GM18508 (cell line): ENCODE data around the gene TMBIM4.

Source experiments
- ATAC-seq: cut with Tn5 transposase; IDR thresholded peaks from one replicate; pipeline ENCODE4 v1.9.1; 2021; ENCODE audit warnings: moderate number of reproducible peaks; ENCODE audit not compliant: insufficient read depth, unreplicated experiment

Gene TMBIM4

DNA sequence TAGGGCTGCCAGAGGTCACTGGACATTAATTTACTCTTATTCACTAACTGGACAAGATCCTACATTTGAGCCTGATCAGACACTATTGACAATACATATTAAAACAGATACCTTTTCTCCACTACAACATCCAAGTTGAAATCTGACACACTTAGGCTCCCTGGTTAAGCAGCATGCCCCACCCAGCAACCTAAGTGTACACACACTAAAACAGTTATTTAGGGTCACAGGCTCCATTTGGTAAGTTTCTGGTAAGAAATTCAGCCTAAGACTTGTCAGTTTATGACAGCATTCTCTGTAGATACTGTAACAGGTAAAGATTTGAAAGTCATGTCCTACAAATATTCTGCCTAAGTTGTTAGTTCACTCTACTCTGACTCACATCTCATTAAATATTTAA is 27.0 kb downstream of the TMBIM4 start:
- ATAC-seq, result no peak

- ATAC-seq, result no peak
Measured at GRCh38 chr12:66141299-66141698, 28.5 kb downstream of the TMBIM4 start.

GRCh38 chr12:66140731-66141130 is 29.1 kb downstream of the TMBIM4 start:
- no peak for ATAC-seq

DNA sequence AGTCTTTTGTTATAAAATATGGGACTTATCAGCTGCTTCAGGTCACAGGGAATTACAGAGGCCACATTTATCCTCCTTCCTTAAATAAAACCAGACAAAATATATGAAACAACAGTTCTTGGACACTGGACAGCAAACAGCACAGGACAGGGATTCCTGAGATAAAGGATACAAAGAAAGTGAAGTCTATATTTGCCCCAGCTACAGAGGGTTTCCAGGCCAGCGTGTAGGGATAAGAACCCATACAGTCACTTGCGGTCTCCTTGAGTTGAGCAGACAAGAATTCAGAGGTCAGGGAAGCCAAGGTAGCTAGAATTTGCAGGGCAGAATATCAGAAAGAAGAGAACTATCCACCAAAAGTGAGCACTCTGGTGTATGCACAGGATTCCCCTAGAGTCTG is 30.5 kb downstream of the TMBIM4 start:
- no peak for ATAC-seq

DNA sequence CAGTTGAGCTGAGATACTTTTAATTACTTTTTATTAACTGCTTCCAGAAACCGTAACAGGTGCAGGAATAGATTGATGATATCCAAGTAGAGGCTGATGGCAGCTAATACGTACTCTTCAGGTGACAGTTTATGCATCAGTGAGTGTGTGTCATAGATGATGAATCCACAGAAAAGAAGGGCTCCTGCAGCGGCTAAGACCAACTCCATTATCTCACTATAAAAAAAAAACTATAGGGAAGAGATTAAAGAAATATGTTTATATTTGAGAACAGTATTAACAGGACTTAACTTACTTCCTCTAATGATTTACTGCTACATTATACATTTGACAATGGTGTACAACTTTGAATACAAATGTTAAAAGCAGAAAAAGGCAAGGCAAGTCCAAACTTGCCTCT is 31.9 kb downstream of the TMBIM4 start:
- no peak for ATAC-seq

DNA sequence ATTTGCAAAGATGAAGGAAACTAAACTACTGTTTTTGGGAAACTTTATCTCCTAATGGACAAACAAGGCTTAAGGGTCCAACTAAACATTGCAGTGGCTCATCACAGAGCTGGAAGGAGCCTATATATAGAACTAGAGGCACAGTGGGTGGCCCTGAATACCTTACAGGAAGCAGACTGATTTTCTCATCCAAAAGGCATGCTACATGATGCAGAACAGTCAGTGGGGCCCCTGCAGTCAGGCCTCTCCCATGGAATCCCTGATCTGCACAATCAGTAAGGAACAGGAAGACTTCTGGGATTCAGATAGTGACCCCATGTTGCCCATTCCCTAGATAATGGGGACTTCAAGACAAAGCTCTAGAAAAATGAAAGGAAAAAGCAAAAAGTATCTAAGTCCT is 37.4 kb downstream of the TMBIM4 start:
- no peak for ATAC-seq

GRCh38 chr12:66131067-66131688 is 38.6 kb downstream of the TMBIM4 start:
- ATAC-seq, result no peak

GRCh38 chr12:66130267-66131066 is 39.3 kb downstream of the TMBIM4 start, which contains the start of gene LLPH:
LLPH (minus strand) TSS chr12:66130750; CDS start chr12:66129106, 1,644 bp downstream.
- ATAC-seq, result peak; percentile 90

- no peak for ATAC-seq
Measured at GRCh38 chr12:66129934-66130266, 39.9 kb downstream of the TMBIM4 start.

DNA sequence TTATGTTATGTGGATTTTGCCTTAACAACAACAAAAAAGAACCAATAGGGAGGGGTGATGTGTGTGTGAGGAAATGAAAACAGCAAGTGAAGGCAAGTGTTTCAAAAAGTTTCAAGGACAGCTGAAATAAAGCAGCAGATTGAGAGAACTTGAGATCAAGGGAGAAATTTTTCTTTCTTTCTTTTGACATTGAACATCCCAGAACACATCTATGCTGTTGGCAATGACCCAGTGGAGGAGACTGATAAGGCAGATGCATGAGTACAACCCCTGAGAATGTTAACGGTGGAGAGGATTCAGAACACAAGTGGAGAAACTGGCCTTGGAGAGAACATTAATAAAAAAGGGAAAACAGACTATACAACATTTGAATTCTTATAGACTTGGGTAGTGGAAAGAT is 42.1 kb downstream of the TMBIM4 start:
- no peak for ATAC-seq

DNA sequence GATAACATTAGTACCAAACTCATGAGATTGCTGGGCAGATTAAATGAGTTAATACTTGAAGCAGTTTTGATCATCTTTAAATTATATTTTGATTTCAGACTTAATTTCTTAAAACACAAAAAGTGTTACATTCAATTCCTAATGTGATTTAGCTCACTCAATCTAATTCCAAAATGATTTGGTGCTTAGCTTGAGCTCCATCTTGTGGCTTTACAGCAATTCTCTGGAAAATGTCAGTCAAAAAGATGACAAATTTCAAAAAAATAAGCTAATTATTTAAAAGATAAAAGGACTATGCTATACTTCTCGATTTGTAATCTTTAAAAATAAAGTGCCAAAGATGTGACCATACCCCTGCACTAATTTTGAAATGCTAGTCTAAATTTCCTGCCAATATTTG is 49.3 kb downstream of the TMBIM4 start:
- no peak for ATAC-seq

- ATAC-seq, result no peak
Measured at GRCh38 chr12:66119870-66120241, 49.9 kb downstream of the TMBIM4 start.

- no peak for ATAC-seq
Measured at GRCh38 chr12:66119229-66119869, 50.4 kb downstream of the TMBIM4 start.

GRCh38 chr12:66118240-66118891 is 51.4 kb downstream of the TMBIM4 start:
- ATAC-seq, result peak; percentile 52

DNA sequence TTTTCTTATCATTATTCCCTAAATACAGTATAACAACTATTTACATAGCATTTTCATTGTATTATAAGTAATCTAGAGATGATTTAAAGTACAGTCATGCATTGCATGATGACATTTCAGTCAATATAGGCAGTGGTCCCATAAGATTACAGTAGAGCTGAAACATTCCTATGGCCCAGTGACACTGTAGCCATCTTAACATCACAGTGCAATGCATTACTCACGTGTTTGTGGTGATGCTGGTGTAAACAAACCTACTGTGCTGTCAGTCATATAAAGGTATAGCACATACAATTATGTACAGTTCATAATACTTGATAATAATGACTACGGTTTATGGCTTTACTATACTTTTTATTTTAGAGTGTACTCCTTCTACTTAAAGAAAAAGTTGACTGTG is 52.6 kb downstream of the TMBIM4 start:
- no peak for ATAC-seq

- no peak for ATAC-seq
Measured at GRCh38 chr12:66115071-66115600, 54.7 kb downstream of the TMBIM4 start.

DNA sequence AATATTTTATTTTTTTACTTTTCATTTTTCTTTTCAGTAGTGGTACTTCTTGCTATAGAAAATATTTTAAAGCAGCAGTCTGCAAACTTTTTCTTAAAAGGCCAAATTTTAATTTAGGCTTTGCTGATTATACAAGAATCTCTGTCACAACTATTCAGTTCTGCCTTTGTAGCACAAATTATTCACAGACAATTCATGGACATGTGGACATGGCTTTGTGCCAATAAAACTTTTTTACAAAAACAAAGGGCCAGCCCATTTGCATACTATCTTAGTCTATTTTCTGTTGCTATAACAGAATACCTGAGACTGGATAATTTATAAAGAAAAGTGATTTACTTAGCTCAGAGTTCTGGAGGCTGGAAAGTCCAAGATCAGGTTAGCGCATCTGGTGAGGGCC is 56.3 kb downstream of the TMBIM4 start:
- ATAC-seq, result no peak

- ATAC-seq, result no peak
Measured at GRCh38 chr12:66111605-66112004, 58.2 kb downstream of the TMBIM4 start.

GRCh38 chr12:66109056-66109455 is 60.7 kb downstream of the TMBIM4 start:
- ATAC-seq, result no peak

- no peak for ATAC-seq
Measured at GRCh38 chr12:66108386-66108785, 61.4 kb downstream of the TMBIM4 start.

DNA sequence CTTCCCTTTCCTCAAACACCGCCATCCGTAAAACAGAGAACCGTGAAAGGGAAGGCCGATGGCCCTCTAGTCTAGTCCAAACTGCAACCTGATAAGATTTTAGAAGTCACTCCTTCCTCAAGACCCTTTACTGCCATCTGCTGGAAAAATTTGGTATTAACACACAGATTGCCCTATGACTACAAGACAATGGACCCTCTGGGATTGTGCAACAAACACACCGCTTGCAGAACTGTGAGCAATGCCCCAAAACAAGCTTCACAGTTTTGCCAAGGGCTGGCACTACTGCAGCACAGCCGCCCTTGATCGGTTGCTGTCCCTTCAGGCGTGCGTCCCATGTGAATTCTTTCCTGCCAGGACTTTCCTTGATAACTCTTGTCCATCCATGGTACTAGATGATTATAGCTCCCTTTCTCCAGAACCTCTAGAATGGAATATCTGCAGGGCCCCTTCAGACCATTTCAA is 62.3 kb downstream of the TMBIM4 start:
- ATAC-seq, result peak; percentile 97
